Measurements from ENCODE around the gene GPX5.
"Not testable (repeated sequence)": the region's sequence is repeated elsewhere in the genome, so short reads cannot be mapped to it uniquely, and the experiment has no call there.

Gene GPX5

DNA sequence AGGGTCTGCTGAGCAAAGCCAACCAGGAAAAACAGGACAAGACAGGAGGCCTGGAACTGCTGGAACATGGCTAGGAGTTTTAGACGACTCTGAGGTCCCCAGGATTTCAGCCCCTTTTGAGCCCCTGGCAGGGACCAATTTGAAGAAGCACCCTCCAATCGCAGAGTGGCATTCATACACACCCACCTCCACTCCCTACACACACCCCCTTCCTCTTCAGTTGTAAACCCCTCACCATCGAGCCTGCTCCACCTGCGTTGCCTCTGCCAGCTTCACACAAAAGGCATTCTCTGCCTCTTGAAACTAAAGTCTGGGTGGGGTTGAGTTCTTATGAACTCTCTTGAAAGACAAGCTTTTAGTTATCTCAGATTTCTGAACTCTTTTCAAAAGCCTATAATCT, 10.0 kb upstream of the GPX5 start, which contains the start of gene GPX6:
Gene GPX6 (minus strand): TSS at position 118 of the 400 bp plus-strand sequence. CDS start 50 bp downstream, at position 68.
- no peak for DNase-seq (ENCODE audit: low spot score)

DNA sequence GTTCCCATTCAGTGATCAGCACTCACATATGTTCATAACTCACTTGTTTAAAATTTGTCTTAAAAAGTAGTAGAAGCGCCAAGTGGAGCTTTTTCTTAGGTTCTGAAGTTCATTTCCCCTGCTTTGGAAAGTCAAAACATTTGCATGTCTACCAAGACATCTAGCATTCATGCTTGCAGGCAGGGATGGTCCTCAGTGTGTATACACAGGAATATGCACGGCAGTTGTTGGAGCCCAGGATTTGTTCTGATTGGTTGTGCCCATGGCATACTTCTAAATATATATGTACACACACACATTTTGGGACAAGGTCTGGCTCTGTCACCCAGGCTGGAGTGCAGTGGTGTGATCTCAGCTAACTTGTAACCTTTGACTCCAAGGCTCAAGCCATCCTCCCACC, 7.7 kb upstream of the GPX5 start:
- DNase-seq (ENCODE audit: low spot score): no peak

DNA sequence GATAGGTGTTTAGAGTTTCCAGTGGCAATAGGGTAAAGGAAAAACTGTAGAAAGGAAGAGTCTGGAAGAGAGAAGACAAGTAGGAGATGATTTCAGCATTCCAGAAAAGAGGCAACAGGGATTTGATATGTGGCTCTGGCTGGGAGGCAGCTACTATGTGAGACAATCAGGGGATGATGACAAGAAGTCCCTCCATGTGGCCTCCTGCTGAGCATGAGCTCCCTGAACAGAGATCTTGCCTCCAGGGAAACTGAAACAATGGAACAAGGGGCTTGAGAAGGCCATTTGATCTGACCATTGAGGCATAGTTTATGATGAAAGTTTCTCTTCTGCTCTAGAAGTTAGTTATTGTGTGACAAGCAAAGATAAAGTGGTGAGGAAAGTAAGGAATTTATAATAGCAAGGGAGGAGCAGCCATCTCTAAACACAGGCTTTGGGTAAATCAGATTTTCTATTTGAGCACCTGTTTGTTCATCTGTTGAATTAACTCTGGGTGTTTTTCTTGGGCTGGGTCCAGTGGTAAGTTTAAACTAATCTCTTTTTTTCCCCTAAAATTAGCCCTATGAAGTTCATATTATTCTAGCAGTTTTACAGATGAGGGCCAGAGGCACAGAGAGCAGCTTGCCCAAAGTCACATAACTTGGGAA, 3.0 kb upstream of the GPX5 start:
- no peak for DNase-seq (ENCODE audit: low spot score)

DNA sequence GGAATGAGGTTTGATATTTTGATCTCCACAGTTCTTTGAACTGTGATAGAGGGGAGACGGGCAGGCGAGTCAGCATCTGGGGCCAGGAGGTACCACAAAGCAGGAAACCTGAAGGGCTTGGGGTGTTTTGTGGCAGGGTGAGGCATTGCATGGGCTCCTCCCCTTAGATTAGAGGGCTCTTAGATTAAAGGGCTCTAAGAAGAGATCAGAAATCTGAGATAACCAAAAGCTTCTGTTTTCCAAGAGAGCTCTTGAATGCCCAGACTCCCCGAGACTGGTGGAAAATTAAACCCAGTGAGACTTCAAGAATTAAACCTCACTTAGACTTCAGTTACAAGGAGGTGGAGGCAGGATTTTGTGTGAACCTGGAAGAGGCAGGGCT, 2.4 kb upstream of the GPX5 start:
- DNase-seq (ENCODE audit: low spot score): no peak

DNA sequence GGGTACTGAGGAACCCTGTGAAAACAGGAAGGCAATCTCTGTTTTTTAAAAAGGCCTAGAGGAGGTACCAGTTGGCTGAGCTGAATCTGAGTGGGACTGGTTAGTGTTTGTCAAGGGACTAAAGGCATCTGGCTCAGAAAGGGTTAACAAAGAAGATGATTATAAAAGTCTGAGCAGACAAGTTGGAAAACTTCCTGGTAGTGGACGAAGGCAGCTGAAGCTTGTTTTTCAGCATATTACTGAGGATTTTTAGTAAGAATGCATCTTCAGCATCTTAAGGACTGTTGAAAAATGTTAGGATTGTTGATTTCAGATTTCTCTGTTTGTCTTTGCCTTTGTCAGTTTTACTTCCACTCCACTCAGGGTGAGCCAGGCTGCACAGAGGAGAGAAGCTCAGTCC, 5.1 kb downstream of the GPX5 start:
- no peak for DNase-seq (ENCODE audit: low spot score)

DNA sequence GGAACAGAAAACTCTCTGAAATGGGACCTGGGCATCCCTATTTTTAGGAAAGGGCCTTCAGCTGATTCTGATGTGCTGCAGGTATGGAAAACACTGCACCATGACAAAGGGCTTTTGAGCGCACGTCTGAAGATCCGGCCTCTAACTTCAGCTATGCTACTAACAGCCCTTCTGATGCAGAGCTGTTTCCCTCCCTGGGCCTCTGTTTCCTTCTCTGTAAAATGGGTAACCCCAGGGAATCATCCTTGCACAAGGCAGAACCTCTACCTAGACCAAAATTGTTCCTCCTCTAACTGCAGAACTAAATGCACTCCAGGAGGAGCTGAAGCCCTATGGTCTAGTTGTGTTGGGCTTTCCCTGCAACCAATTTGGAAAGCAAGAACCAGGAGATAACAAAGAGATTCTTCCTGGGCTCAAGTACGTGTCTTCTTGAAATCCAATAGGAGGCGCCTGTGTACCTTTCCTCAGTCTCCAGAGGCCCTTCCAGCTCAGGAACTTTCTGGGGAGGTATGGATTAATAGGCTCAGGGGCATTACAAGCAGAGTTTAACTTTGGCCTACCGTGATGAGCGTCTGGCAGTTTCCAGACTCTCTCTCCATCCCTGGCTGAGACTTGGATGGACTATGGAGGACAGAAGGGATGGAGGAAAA, 5.9 kb downstream of the GPX5 start:
- DNase-seq (ENCODE audit: low spot score): peak; percentile 10

DNA sequence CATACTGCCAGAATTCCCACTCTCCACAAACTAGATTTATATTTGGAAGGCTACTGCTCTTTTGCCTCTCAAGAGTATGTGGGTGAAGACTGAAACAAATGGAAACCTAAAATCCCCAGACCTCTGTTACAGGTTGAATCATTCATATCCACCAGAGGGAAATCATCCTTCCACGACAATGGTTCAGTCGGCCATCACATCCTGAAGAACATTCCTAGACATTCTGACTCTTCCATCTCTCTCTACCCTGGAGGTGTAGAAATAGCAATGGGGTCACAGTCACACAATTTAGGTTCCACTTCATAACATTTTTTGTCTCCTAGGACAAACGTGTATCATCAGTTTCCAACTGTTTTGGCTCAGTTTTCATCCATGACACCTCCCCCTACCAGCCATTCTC, 8.6 kb downstream of the GPX5 start:
- peak; percentile 67 for DNase-seq (ENCODE audit: low spot score)

DNA sequence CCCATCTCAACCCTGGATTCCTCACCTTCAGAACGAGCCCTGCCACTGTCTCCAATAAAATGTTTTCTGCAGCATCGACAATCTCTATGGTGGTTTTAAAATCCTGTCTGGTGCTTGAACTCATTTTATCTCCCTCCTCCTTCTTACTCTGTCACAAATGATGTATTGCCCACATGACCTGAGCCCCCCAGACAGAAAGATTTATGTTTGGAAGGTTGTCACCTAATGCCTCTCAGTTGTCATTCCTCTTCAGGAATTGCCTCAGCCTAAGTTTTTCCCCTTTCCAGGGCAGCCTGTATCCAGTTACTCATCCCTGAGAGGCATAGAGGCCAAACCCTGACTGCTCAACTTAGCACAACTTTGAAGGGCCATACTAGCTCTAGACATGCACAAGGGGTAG, 9.2 kb downstream of the GPX5 start:
- DNase-seq (ENCODE audit: low spot score): no peak

DNA sequence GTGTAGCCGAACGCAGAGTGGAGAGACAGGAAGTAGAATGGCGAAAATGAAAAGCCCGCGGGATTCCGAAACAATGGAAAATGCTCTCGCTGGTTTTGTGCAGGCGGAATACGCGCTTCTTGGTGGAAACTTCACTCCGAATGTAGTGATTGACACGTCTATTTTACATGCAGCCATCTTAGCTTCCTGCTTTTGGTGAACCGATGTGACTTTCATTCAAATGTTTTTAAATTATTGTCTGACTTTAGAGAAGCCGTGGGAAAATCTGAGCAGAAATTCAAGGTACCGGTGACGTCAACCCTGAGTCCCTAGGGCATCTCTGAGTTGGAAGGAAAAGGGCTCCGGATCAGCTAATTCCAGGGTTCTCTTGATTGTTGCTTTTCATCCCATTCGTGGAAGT, 11.4 kb downstream of the GPX5 start:
- no peak for DNase-seq (ENCODE audit: low spot score)

DNA sequence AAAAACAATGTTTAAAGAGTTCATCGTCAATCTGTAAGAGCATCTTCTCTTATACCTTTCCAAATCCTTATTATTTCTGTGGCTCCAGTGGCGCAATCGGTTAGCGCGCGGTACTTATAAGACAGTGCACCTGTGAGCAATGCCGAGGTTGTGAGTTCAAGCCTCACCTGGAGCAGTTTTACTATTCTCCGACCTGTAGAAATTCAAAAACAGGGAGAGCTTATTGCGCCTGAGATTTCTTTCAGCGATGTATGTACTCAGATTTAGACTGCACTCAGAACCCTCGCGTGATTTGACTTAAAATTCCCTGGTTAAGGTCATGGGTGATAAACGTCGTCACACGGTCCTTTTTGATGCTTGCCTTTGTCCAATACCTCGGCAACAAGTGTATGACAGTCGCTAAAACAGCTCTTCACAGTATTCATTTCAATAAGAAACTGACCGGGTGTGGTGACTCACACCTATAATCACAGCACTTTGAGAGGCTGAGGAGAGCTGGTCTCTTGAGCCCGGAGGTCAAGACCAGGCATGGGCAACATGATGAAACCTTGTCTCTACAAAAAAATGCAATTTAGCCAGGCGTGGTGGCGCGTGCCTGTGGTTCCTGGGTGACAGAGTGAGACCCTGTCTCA, 11.9 kb downstream of the GPX5 start:
- DNase-seq (ENCODE audit: low spot score): peak; percentile 72

DNA sequence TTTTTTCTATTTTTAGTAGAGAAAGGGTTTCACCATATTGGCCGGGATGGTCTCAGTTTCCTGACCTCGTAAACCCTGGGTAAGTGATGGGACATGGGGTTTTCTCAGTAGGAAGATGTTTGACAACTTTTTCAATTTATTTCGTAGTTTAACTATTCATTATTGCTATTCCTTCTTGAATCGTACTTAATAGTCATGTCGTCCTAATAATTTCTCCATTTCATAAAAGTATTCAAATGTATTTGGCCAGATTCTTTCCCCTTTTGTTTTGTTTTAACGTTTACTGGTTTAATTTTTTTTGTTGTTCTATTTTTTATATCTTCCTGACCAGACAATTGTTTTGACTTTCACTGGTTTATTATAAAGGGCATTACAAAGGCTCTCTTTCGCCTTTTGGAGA, 16.3 kb downstream of the GPX5 start:
- DNase-seq (ENCODE audit: low spot score): no peak

DNA sequence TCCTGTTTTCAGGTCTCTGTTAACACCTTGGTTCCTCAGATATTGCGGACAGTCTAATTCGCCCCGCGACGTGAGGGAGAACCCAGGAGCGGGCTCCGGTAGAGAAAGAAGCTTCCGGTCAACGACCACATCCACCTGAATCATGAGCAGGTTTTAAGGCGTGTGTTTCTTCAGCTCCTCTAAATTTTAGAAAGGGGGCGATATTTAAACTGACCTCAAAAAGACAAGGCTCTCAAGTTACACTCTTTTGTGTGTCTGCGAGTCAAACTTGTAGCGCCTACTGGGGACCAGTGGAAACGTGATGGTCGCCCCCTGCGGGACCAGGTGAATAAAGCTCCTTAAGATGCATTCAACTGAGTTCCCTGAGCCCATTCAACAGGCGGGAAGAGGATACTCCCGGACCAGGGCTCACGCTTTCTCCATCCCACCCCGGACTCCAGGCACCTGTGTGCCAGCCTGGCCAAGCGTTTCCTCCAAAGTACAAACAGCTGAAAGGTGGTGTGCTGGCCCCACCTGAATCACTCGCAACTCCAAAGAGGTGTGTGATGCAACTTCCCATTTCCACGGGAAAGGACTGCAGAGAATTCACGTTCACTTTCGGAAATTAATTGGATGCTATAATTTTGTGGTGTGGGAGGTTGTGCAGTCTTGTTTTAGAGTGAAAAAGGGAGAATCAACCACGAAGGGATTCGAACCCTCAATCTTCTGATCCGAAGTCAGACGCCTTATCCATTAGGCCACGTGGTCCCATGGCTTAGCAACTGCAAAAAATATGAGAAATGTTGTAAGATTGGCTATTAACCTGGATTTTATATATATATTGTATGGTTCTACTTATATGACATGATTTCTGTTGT, 17.0 kb downstream of the GPX5 start:
- DNase-seq (ENCODE audit: low spot score): peak; percentile 97

DNA sequence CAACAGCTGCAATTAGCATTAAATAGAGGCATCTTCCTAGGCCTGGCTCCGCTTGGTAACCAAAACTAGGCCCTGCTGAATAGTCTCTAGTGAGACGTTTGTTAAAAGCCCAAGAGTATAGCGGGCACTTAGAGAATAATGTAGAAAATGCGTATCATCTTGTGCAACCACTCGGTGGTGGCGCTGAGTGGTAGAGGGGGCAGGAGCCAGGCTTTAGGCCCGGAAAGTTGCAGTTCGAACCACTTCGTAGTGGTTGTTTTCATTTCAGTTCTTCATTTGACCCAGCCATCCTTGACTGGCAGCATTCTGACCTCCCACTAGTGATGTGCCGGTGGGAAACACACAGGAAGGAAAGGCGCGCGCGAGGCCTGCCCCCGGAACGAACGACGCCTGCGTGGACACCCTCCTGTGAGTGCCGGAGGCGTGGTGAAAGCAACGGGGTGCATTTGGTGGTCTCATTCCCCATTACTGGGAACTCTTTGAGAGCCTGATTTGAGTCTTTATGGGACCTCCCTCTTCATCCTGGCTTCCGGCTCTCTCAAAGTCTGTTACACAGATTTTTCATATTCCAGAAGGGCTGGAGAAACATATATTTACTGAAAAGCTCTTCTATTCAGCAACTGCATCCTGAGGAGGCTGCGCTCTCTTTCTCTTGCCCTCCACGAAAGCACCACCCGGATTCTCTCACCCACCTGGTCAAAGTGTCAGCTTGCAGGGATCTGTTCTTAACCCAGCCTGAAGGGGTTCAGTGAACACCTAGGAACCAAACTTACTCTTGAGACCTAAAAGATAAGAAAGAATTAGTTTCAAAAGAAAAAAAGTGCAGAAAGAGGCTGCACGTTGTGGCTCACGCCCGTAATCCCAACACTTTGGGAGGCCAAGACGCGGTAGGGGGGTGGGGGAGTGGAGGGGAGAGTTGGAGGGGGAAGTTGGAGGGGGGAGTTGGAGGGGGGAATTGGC, 18.2 kb downstream of the GPX5 start:
- DNase-seq (ENCODE audit: low spot score): no peak

DNA sequence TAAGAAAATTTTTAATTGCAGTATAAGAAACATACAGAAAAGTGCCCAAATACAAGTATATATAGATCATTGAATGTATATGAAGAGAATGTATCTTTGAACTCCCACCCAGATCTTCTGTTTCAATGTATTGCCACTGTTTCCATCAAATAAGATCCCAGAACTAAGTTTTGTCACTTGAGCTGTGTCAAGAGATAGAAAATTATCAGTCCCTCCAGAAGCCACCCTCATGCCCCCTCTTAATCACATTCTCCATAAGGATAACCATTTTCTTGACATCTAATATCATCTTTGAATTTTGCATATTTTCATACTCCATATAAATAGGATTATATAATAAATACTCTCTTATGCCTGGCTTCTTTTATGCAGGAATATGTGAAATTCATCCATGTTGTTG, 20.3 kb downstream of the GPX5 start:
- DNase-seq (ENCODE audit: low spot score): no peak

DNA sequence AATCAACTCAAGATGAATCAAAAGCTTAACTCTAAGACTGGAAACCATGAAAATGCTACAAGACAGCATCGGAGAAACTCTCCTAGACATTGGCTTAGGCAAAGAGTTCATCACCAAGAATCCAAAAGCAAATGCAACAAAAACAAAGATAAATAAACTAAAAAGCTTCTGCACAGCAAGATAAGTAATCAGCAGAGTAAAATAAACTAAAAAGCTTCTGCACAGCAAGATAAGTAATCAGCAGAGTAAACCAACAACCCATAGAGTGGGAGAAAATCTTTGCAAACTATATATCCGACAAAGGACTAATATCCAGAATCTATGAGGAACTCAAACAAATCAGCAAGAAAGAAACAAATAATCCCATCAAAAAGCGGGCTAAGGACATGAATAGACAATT, 21.3 kb downstream of the GPX5 start:
- DNase-seq (ENCODE audit: low spot score): not testable (repeated sequence)

DNA sequence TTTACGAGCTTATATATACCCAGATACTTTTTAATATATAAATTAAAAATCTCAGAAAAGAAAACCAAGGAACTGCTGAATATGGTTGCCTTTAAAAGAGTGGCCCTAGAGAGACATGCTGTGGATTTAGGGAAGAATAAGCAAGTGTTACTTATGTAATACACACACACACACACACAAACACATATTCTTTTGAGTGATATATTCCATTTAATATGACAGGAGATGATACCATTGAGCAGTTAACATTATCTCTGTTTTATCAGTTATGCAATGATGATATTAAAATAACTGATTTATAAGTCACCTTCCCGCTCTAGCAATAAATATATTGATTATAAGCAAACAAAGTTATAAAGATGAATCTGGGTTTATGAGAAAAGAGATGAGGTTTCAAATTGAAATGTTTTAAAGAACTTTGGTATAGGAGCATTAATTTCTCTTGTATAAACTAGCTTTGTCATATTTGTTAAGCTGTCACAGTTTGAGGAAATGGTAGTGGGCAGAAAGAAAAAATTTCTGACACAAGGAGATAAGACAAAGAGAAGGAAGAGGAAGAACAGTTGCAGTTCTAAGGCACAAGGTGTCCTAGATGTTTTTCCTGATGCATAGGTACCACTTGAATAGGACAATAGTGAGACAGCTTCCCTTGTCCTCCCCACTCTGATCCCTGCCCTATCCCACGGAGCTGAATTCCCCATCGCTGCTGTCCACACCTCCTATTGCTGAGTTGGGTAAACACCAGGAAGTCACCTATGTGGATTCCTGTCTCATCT, 26.4 kb downstream of the GPX5 start:
- DNase-seq (ENCODE audit: low spot score): no peak

DNA sequence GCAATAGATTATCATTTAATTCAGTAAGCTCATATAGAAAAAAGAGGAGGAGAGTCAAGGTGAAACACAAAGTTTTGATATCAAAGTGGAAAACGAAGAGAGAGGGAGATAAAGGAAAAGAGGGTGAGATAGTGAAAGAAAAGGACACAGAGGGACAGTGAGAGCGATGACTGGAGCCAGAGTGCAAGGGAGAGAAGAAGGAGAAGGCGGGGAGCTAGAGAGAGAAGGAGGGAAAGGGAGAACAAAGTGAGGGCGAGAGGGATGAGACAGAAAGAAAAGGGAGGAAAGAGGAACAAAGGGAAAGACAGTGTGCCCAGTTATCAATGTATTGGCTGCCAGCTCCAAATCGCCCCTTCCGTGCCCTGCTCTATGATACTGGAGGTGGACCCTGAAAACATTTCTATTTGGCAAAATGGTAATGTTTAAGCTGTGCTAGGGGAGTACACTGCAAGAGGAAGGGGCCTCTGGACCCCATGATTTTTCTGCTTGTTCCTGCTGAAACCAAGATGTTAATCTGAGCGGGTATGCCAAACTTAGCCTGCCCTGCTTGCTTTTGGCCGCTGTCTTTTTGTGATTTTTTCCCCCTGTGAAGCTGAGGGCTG, 27.8 kb downstream of the GPX5 start:
- no peak for DNase-seq (ENCODE audit: low spot score)

DNA sequence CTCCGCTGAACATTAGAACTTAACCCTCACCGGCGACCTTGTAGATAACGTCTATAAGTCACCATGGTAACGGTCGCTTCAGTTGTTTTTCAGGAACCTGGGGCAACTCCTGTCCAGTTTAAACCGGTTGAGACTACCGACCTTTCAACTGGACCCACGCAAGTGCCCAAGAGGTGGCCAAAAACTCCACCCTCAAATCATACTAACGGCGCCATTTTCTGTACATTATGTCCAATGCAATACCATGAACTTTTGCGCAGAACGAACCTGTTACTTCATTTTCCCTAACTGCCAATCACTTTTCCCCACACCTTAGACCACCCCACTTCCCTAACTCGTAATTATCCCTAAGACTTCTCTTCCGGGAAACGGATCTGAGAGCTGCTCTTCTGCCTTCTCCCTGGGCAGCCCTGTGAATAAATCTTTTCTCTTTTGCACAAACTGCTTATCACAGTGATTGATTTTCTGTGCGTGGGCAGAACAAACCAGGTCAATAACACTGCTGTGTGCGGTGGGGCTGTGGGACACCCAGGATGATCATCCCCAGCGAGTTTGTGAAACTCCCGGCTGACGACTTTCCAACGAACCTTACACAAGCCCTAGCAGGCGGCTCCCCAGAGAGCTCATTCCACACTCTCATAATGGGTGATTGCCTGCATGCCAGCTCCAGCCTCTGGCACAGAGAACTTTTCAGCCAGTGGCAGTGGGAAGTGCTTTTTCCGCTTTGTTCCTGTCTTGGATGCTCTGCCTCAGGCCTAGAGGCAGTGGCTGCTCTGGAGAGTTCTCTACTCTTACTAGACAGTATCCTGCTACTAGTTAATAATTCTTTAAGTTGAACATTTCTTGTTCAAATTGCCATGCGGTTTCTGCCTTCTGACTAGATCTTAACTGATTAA, 28.6 kb downstream of the GPX5 start:
- peak; percentile 77 for DNase-seq (ENCODE audit: low spot score)

DNA sequence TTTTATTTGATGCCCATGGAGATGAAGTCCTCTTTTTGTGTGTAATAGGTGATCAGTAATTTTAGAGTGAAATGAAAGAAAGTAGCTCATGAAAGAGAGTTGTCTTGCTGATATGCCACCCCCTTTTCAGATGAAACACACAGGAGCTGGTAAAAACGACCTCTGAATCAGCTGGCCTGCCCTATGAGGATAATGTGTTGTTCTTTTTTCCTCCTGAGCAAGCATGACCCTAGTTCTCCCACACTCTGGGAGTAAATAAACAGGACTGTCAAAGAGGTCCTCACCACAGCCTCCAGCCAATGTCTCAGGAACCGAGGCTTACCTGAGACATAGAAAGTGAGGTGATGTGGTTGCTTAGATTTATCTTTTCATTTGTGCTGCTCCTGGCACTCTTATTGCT, 29.5 kb downstream of the GPX5 start:
- peak; percentile 37 for DNase-seq (ENCODE audit: low spot score)
